PFSK-1 (cell line): ENCODE measurements around the gene NFIC.

Source experiments
- FOXP2 ChIP-seq: optimal IDR thresholded peaks from 2 replicates; pipeline ENCODE3; 2011; ENCODE audit warnings: borderline replicate concordance, control low read depth, inconsistent platforms; ENCODE audit not compliant: insufficient read depth; ENCODE audit errors: extremely low read length, extremely low read depth
- POLR2AphosphoS5 ChIP-seq: IDR thresholded peaks from 2 replicates; pipeline ENCODE4 v1.6.1; 2012; ENCODE audit warnings: low read depth, mild to moderate bottlenecking, control low read depth, low read length, moderate library complexity
- REST ChIP-seq, 2 experiments: IDR thresholded peaks; 2 replicates each; pipeline versions ENCODE4 v1.6.1 to v1.8.0; 2011 to 2012; ENCODE audit warnings: low read depth in 2 of 2, low read length in 2 of 2, control low read depth in 1 of 2, inconsistent platforms in 1 of 2, mild to moderate bottlenecking in 1 of 2, moderate library complexity in 1 of 2; ENCODE audit not compliant: insufficient read depth in 1 of 2
- SIN3A ChIP-seq: IDR thresholded peaks from 2 replicates; pipeline ENCODE4 v1.6.1; 2012; ENCODE audit warnings: mild to moderate bottlenecking, low read length, moderate library complexity, borderline replicate concordance; ENCODE audit not compliant: insufficient read depth
- TAF1 ChIP-seq: IDR thresholded peaks from 2 replicates; pipeline ENCODE4 v1.6.1; 2012; ENCODE audit warnings: low read length, control low read depth, borderline replicate concordance; ENCODE audit not compliant: insufficient read depth

NFIC gene

DNA sequence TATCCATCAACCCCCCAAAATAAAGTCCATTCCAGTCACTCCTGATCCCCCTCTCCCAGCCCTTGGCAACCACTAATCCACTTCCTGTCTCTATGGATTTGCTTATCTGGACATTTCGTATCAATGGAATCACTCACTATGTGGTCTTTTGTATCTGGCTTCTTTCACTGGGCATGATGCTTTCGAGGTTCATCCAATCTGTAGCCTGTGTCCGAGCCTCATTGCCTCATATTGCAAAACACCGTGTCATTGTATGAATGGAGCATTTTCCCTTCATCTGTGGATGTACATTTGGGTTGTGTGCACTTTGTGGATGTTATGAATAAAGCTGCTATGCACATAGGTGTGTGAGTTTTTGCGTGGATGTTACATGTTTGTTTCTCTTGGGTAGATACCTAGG lies 138.4 kb downstream of the NFIC start:
- TF ChIP-seq FOXP2: no peak
- no peak for TF ChIP-seq REST (IDR thresholded peaks at IDR 0.05; ENCODE audit: insufficient read depth in 1 of 2, low read depth in 2 of 2, low read length in 2 of 2)
- no peak for TF ChIP-seq TAF1
- TF ChIP-seq POLR2AphosphoS5: no peak
- TF ChIP-seq SIN3A: no peak

- TF ChIP-seq POLR2AphosphoS5 (no peak; the same call in 1 of the 2 replicates), FOXP2 (peak; percentile 55), REST (IDR thresholded peaks at IDR 0.05; ENCODE audit: insufficient read depth in 1 of 2, low read depth in 2 of 2, low read length in 2 of 2) (no peak), SIN3A (0 out of 2 replicates have a peak, but pooled peaks have one; percentile 12), TAF1 (0 out of 2 replicates have a peak, but pooled peaks have one; percentile 30)
Observed at GRCh38 chr19:3505598-3506383, 139.4 kb downstream of the NFIC start, which contains the start of gene FZR1. Gene FZR1 (plus strand): TSS chr19:3506311. CDS start chr19:3522990, 16,679 bp downstream.

- TF ChIP-seq POLR2AphosphoS5: no peak
- no peak for TF ChIP-seq REST (IDR thresholded peaks at IDR 0.05; ENCODE audit: insufficient read depth in 1 of 2, low read depth in 2 of 2, low read length in 2 of 2)
- no peak for TF ChIP-seq FOXP2
- no peak for TF ChIP-seq SIN3A
- TF ChIP-seq TAF1: no peak
Observed at GRCh38 chr19:3506384-3507340, 140.3 kb downstream of the NFIC start.

DNA sequence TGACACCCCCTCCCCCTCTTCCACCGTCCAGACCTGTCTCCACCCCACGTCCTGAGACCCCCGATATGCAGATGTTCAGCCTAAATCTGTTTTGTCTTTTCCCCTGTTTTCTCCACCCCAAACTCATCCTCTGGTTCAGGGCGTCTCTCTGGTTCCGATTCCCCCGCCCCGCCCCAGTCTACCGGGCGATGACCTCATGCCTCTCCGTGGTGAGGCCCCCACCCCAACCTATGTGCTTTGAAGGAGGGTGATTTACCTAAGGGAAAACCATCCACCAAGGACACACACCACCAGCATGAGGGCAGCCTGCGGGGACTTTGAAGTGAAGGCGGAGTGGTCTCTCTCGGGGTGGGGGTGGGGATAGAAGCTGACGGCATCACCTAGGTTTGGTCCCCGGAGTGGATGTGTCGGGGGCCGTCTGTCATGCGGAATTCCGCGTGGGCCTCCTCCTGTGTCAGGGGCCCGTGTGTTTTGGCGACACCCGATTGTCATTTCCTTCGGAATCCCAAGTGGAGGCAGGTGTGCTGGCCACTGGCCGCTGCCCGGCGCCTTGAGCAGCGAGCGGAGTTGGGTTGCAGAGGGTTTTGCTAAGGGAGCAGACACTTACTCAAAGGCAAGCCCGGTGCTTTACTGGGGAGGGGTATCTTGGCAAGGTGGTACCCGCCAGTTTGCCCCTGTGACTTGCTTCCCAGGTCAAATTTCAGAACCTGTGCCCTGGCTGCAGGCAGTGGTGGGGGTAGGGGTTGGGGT lies 141.2 kb downstream of the NFIC start:
- no peak for TF ChIP-seq FOXP2
- no peak for TF ChIP-seq REST (IDR thresholded peaks at IDR 0.05; ENCODE audit: insufficient read depth in 1 of 2, low read depth in 2 of 2, low read length in 2 of 2)
- no peak for TF ChIP-seq SIN3A
- TF ChIP-seq POLR2AphosphoS5: no peak
- TF ChIP-seq TAF1: no peak
